ENCODE results near the gene CMC2.

CMC2 gene

DNA sequence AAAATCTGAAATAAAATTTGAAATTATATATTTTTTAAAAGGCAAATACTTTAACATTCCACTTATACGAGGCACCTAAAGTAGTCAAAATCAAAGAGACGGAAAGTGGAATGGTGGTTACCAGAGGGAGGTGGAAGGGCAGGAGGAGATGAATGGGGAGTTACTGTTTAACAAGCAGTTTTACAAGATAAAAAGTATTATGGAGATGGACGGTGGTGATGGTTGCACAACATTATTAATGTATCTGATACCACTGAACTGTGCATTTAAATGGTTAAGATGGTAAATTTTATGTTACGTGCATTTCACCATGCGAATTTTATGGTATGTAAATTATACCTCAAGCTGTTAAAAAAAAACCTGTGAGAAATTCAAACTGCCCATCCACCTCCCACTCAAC is 5.4 kb downstream of the CMC2 start:
- DNase-seq (ENCODE audit: low spot score) = no peak

DNA sequence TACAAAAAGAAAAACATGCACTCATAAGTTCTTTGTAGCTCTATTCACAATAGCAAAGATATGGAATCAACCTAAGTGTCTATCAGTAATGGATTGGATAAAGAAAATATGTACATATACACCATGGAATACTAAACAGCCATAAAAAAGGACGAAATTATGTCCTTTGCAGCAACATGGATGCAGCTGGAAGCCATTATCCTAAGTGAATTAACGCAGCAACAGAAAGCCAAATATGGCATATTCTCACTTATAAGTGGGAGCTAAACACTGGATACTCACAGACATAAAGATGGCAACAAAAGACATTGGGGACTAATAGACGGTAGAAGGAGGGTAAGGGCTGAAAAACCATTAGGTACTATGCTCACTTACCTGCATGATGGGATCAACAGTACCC is 5.8 kb downstream of the CMC2 start:
- no peak for DNase-seq (ENCODE audit: low spot score)

DNA sequence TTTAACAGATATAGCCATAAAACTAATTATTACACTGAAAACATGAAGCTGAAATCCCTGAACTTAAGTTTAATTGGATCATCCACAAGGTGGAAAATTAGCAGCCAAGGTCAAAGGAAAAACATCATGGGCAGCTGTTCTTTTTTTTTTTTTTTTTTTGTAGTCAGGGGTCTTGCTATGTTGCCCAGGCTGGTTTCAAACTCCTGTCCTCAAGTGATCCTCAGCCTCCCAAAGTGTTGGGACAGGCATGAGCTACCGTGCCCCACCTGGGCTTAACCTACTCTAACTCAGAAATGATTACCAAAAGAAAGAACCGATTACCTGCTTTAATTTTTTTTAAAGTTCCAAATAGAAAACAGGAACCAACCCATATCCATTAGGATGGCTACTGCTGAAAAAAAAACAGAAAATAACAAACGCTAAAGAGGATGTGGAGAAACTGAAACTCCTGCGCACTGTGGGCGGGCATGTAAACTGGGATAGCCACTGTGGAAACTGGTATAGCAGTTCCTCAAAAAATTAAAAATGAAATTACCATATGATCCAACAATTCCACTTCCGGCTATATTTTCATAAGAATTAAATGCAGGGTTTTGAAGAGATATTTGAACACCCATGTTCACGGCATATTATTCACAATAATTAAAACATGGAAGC is 8.6 kb downstream of the CMC2 start:
- no peak for DNase-seq (ENCODE audit: low spot score)

DNA sequence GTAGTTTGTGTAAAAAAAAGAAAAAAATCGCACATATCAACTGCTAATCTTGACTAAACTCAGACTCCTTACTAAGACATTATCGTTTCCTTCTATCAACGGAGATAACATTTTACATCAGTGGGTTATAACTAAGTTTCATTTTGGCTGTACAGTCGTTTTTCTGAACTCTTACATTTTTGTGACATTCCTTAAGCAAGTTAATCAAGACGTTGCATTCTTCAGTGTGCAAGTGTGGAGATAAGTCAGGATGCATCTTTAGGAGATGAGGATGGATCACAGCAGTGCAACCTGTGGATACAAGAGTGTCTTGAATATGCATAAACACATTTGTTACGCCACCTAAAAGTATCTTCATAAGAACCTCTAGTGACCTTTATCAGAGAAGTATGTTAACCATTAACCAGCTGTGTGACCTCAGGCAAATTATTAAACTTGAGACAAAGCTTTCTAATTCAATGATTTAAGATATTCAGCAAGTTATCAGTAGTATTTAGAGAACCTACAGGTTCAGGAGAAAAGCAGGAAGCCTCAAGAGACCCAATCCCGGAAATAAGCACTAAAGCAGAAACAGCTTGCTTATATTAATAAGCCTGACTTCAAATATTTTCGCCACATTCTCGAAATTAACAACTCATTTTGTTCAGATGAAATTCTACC is 9.4 kb downstream of the CMC2 start:
- peak; percentile 63 for DNase-seq (ENCODE audit: low spot score)

DNA sequence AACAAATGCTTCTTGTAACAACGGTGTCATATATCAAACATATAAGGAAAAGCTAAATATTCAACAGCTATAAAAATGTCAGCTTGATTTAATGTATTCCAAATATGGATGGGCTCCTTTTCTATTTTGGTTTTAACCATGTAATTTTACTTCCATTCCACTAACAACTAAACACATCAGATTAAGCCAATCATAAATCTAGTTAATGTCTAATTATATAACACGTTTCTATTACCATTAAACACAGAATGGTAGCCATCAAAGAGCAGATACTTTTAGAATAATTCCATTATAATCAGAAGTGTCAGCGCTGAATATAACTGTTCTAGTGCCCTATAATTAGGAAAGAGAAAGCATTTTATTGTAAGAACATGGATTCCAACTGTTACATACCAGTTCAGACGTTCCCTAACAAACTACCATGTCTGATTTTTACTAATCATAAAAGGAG is 10.0 kb downstream of the CMC2 start:
- no peak for DNase-seq (ENCODE audit: low spot score)

DNA sequence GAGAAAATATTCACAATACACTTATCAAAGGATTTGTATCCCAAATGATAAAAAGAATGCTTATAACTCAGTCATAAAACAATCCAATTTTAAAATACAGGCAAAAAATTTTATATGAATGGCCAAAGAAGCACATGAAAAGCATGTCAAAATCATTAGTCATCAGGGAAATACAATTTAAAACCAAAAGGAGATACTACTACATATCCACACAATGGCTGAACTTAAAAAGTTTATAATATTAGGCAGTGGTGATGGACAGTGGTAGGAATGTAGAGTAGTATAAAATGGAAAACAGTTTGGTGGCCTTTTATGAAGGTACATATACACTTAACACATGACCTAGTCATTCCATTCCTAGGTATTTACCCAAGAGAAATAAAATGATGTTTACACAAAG is 12.2 kb downstream of the CMC2 start:
- DNase-seq (ENCODE audit: low spot score) = no peak

DNA sequence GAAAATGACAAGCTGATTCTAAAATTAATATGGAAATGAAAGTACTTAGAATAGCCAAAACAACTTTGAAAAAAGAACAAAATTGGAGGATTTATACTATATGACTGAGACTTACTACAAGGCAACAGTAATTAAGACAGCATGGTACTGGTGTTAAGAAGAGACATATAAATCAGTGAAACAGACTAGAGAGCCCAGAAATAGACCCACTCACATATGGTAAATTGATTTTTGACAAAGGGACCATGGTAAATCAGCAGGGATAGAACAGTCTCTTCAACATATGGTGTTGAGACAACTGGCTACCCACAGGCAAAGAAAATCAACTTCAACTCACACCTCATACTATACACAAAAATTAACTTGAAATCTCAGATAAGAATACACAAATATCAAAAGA is 12.9 kb downstream of the CMC2 start:
- no peak for DNase-seq (ENCODE audit: low spot score)

DNA sequence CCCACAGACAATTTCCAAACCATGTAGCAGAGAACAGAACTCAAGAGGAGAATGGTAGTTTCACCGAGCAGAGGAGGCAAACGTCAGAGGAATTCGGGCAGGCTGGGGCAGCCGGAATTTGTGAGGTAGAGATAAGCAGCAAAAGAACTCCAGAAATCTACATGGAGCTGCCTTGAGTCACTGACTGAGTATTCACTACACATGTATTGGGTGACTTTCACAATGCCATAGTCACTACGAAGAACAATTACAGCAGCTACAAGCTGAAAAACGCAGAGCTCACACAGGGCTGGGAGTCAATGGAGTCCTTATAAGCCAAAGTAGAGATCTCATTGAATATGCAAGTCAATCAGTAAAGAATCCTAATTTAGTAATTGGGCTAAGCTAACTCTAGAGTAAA is 13.4 kb downstream of the CMC2 start:
- DNase-seq (ENCODE audit: low spot score) = no peak

DNA sequence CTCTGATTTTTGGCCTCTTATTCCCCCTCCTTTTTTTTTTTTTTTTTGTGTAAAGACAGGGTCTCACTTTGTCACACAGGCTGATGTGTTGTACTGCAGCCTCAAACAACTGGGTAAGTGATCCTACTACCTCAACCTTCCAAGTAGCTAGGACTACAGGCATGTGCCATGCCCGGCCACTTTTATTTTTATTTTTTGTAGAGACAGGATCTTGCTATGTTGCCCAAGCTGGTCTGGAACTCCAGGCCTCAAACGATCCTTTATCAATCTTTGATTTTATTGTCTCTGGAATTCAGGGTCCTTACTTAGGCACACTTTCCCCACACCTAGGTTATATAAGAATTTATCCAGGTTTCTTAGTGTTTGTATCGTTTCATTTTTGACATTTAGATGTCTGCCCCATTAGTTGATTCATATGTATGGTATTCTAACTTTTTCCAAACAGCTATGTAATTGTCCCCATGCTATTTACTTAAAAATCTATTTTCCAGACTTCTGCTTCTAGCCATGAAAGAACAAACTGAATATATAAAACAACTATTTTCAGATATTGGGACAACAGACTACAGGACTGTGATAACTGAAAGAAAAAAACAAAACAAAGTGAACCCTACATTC is 13.9 kb downstream of the CMC2 start:
- no peak for DNase-seq (ENCODE audit: low spot score)

DNA sequence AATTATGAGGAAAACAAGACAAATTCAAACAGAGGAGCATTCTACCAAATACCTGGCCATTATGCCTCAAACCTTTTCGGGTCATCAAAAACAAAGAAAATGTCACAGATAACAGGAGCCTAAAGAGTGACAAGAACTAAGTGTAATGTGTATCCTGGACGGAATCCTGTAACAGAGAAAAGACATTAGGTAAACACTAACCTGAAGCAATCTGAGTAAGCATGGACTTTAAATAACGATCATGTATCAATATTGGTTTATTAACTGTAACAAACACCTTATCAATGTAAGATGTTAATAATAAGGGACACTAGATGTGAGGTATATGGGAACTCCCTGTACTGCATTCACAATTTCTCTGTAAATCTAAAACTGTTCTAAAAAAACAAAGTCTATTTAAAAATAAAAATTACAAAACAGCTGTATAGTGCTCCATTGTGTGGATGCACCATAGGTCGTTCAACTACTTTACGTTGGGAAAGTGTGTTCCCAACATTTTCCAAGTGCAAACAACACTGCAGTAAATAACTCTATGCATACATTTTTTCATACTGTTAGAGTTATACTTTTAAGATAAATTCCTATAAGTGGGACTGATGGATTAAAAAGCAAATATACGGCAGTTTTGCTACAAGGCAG is 14.8 kb downstream of the CMC2 start:
- no peak for DNase-seq (ENCODE audit: low spot score)

DNA sequence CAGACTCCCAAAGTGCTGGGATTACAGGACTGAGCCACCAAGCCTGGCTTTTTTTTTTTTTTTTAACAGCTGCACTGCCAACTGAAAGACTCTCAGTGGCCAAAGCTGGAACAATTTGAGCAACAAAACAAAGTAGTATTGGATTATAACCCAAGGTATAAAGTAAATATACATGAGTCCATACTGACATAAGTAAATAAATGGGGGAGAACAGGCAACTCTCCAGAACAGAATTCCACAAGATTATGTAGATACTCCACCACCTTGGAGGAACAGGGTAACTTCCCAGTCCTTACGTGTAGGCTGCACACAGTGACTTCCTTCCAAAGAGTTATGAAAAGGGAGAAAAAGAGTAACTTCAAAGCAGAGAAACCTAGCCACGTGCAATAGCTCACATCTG is 15.7 kb downstream of the CMC2 start:
- no peak for DNase-seq (ENCODE audit: low spot score)

DNA sequence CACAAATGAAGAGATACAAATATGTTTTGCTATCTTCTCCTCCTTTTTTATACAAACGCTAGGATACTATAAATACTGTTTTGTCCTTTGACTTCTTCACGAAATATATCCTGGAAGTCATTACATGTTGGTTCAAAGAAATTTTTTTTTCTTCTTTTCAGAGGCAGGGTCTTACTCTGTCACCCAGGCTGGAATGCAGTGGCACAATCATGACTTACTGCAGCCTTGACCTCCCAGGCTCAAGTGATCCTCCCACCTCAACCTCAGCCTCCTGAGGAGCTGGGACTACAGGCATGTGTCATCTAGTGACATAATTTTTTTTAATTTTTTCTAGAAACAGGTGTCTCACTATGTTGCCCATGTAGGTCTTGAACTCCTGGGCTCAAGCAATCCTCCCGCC is 16.1 kb downstream of the CMC2 start:
- DNase-seq (ENCODE audit: low spot score) = no peak

DNA sequence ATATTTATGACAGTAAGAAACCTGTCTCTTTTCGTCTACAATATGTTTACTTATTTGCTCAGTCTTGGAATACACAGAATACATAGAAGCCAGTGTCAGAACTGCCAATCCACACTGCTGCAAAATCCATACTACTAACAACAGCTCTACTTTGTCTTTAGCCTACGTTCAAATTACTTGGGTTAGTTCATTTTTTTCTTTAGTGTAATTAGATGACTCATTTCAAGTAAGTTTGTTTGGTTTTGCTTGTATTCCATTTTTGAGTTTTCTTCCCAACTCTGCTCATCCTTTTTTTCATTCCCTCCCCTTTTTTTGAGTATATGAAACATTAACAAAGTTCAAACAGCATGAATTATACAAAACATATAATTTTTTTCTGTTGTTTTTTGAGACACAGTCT is 16.9 kb downstream of the CMC2 start:
- no peak for DNase-seq (ENCODE audit: low spot score)

DNA sequence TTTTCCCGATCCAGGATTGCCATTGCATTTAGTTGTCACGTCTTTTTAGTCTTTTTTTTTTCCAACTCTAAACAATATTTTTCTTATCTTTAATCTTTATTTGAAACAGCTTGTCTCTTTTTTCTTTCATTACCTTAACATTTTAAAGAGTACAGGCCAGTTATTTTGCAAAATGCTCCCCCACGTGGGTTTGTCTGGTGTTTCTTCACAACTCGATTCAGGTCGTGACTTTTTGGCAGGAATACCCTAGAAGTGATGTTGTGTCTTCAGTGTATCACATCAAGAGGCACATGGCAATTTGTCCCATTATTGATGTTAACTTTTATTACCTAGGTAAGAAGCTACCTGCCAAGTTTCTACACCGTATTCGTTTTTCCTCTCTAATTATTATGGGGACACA is 17.9 kb downstream of the CMC2 start:
- DNase-seq (ENCODE audit: low spot score) = no peak

DNA sequence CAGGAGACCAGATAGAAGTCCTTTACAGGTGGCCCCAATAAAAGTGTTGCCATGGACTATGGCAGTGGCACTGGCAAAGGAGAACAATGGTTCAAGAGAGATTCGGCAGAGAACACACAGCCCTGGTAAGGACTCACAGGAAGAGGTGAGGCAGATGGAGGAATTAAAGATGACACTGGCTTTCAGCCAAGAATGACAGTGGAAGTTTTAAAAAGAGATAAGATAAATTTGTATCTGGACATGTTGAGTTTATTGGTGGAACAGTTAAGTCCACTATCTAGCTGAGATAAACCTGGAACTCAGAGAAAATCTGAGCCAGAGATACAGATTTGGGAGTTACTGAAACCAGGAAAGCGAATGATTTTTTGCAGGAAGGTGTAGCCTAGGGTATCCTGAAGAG is 20.1 kb downstream of the CMC2 start:
- DNase-seq (ENCODE audit: low spot score) = no peak

DNA sequence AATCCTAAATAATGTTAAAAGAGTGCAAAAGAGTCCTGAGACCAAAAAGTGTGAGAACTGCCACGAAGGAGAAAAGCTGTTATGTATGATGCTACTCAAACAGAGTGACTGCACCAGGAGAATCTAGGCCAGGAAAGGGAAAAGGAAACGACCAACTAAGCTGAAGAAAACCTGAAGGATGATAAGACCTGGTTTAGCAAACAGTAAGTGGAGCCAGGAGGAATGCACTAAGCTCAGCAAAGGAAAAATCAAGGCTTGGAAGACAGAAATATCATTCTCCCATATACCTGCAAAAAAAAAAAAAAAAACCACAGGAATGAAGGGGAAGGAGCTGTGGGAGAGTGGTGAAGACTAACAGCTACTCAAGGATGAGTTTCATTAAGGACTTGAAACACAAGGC is 21.1 kb downstream of the CMC2 start:
- DNase-seq (ENCODE audit: low spot score) = no peak

DNA sequence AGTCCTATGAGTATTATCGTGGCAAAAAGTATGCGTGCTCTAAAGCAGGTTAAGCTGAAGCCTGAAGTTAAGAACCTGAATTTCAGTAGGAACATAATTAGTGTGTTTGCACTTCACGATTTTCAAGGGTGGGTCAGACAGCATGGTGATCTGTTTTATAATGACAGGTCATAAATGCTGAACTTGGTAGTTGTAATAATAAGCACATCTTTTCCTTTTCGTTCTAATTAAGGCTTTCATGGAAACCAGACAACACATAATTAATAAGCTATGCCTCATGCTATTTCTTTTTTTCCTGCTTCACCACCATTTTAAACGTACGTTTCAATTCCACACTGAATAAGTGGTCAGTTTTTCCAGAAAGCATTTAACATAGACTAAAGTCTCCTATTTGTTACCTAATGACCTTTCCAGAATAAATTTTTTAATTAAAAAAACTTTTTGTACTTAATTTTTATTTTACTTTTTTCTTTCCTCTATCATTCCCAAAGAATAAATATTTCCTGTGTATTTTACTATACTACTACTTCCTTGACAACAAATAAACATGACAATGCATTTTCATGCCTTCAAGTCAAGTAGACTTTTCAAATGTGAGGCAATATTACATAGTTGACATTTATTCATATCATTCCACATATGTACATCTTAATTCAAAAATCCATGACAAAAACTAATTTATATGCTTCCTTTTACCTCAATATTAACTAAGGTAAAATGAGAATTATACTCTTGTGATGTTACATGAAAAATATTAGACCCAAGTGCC is 22.4 kb downstream of the CMC2 start:
- DNase-seq (ENCODE audit: low spot score) = no peak

DNA sequence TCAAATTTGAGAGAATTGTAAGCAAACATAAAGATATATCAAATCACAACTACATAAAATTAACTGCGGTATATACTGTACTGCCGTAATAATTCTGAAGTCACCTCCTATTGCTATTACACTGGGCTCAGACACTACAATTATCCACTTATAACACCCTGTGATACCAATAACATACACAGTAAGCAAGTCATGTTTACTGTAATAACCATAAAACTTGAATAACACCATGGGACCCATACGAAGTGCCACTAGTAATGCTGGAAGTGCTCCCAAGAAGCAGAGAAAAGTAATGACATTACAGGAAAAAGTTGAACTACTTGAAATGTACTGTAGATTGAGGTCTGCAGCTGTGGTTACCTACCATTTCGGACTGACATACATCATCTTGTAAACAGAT is 24.0 kb downstream of the CMC2 start:
- DNase-seq (ENCODE audit: low spot score) = no peak

DNA sequence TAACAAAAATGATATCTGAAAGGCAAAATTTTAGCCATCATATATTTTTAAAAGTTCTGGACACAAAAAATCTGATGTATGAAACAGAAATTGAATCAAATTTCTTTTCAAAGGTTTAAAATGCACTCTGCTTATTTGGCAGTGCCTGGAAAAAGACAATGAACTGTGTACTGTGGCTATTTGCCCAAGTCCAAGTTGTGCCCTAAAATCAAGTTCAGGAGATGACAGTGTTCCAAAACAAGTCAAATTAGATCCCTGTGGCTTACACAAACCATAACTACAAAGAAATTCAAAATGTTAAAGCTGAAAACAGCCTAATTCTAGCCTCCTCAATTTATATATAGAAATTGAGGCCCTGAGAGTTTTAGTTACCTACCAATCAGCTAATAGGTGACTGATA is 25.6 kb downstream of the CMC2 start:
- DNase-seq (ENCODE audit: low spot score) = no peak

DNA sequence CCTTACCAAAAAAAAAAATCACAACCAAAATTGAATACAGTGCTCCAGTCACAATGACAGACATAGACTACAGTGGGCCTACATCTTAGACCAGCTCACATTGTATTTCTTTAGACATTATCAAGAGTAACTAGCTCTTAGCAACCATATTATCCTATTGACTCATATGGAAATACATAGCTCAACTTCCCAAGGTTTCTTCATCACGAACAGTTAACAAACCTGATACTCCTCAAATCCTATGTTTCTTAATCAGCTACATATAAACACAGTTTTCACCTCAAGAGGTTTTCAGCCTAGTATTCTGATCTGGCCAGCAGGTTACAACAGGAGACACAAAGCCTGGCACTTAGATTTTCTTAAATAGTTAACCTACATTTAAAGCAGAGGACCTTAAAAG is 29.7 kb downstream of the CMC2 start:
- DNase-seq (ENCODE audit: low spot score) = no peak

DNA sequence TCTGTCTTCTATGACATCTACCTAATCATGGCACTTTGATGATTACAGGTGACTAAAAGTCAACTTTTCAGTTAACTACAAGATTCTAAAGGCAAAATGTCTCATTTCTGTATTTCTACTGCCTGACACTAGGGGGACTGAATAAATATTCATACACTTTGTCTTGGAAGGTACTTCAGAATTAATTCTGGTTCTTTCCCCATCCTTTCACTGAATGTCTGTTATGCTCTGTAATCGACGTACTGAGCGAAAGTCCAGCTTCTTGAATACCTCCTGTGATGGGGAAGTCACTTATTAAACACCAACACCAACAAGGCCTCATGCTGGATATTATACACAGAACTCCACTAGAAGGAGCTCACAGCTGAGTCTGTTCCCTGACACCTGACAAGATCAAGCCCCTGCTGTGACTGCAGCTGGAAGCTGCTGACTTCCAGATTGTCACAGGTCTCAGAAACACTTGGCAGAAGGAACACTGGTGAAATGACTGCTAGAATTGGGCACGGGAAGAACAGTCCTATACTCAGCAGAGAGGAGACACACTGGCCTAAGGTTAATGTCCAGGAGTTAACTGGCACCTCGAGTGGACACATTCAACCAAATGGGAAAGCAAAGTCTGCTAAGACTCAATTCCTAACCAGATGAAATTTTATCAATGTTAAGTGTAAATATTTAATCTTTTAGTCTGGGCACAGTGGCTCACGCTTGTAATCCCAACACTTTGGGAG is 31.9 kb downstream of the CMC2 start:
- no peak for DNase-seq (ENCODE audit: low spot score)

DNA sequence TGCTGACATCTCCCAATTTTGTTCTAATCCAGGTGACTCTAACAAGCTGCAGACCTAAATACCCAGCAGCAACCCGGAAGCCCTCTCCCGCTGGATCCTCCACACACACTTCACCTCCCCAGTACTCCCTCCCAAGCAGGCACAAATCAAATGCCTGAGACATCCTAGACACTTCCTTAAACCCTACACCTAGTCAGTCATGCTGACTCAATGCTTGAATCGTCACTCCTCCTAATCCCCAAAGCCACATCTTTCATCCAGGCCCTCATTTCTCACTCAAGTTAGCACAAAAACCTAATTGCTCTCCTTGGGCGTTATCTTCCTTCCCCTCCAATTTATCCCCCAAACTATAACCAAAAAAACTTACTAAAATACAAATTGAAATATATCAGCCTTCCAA is 32.7 kb downstream of the CMC2 start:
- no peak for DNase-seq (ENCODE audit: low spot score)
